Measurements from ENCODE around the gene SYT1. TPM values are rescaled to one million over a fixed set of nuclear protein-coding genes. Genes with fewer than 3 reads are reported as not detected.

The SYT1 gene
- total and polyA plus RNA-seq, 4 donors, result 0.53 to 0.84 (median 0.64) TPM

DNA sequence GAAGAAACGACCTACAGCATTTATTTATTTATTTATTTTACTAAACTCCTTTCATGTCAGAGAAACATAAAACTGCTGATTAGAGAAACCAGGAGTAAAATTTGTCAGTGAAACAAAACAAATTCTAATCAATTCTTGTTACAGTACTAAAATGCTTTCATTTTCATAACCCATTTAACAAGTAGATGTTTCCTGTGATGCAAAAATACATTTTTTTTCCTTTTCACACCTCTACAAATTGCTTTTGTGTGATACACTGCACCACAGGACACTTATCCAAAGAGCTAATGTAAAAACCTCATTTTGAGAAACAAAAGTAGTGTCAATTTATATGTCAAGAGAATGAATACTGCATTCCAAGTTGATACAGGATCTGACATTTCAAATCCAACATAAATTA is 155.1 kb downstream of the SYT1 start:
- Histone ChIP-seq H3K4me3 (ENCODE audit: low read depth in 1 of 3, low read length in 3 of 3) (no peak overlapping the region), H3K4me1 (ENCODE audit: control insufficient read depth in 4 of 4, insufficient read depth in 4 of 4, low read length in 3 of 4) (no peaks in the 10 kb centered on the region), H3K36me3 (ENCODE audit: control insufficient read depth in 4 of 4, insufficient read depth in 3 of 4, low read depth in 1 of 4, low read length in 3 of 4) (no peaks in the 10 kb centered on the region), H3K9ac (ENCODE audit: low read depth in 1 of 2, low read length in 2 of 2) (no peak overlapping the region), H3K27ac (ENCODE audit: low read depth in 1 of 2, low read length in 2 of 2) (no peak overlapping the region), H3K27me3 (ENCODE audit: control insufficient read depth in 4 of 4, insufficient read depth in 4 of 4, low read length in 3 of 4) (no peaks in the 10 kb centered on the region), H3K9me3 (ENCODE audit: control insufficient read depth in 4 of 4, low read length in 3 of 4) (no peaks in the 10 kb centered on the region)
- TF ChIP-seq, protein P1, sequence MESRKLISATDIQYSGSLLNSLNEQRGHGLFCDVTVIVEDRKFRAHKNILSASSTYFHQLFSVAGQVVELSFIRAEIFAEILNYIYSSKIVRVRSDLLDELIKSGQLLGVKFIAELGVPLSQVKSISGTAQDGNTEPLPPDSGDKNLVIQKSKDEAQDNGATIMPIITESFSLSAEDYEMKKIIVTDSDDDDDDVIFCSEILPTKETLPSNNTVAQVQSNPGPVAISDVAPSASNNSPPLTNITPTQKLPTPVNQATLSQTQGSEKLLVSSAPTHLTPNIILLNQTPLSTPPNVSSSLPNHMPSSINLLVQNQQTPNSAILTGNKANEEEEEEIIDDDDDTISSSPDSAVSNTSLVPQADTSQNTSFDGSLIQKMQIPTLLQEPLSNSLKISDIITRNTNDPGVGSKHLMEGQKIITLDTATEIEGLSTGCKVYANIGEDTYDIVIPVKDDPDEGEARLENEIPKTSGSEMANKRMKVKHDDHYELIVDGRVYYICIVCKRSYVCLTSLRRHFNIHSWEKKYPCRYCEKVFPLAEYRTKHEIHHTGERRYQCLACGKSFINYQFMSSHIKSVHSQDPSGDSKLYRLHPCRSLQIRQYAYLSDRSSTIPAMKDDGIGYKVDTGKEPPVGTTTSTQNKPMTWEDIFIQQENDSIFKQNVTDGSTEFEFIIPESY (IDR thresholded peaks at IDR 0.05), result no peak
- TF ChIP-seq, protein P2, sequence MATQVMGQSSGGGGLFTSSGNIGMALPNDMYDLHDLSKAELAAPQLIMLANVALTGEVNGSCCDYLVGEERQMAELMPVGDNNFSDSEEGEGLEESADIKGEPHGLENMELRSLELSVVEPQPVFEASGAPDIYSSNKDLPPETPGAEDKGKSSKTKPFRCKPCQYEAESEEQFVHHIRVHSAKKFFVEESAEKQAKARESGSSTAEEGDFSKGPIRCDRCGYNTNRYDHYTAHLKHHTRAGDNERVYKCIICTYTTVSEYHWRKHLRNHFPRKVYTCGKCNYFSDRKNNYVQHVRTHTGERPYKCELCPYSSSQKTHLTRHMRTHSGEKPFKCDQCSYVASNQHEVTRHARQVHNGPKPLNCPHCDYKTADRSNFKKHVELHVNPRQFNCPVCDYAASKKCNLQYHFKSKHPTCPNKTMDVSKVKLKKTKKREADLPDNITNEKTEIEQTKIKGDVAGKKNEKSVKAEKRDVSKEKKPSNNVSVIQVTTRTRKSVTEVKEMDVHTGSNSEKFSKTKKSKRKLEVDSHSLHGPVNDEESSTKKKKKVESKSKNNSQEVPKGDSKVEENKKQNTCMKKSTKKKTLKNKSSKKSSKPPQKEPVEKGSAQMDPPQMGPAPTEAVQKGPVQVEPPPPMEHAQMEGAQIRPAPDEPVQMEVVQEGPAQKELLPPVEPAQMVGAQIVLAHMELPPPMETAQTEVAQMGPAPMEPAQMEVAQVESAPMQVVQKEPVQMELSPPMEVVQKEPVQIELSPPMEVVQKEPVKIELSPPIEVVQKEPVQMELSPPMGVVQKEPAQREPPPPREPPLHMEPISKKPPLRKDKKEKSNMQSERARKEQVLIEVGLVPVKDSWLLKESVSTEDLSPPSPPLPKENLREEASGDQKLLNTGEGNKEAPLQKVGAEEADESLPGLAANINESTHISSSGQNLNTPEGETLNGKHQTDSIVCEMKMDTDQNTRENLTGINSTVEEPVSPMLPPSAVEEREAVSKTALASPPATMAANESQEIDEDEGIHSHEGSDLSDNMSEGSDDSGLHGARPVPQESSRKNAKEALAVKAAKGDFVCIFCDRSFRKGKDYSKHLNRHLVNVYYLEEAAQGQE (IDR thresholded peaks at IDR 0.05), result no peak
- TF ChIP-seq RAD21 (IDR thresholded peaks at IDR 0.05) (no peak), SP1 (IDR thresholded peaks at IDR 0.05) (no peak), FOXA1 (IDR thresholded peaks at IDR 0.05) (no peak), YY1 (IDR thresholded peaks at IDR 0.05) (no peak), HNF4G (IDR thresholded peaks at IDR 0.05) (no peak), GABPA (IDR thresholded peaks at IDR 0.05 in 1 of 2, conservative IDR thresholded peaks at IDR 0.05 in 1 of 2) (no peak), JUND (IDR thresholded peaks at IDR 0.05) (no peak), TAF1 (conservative IDR thresholded peaks at IDR 0.05) (no peak)
- TF ChIP-seq, protein P3, sequence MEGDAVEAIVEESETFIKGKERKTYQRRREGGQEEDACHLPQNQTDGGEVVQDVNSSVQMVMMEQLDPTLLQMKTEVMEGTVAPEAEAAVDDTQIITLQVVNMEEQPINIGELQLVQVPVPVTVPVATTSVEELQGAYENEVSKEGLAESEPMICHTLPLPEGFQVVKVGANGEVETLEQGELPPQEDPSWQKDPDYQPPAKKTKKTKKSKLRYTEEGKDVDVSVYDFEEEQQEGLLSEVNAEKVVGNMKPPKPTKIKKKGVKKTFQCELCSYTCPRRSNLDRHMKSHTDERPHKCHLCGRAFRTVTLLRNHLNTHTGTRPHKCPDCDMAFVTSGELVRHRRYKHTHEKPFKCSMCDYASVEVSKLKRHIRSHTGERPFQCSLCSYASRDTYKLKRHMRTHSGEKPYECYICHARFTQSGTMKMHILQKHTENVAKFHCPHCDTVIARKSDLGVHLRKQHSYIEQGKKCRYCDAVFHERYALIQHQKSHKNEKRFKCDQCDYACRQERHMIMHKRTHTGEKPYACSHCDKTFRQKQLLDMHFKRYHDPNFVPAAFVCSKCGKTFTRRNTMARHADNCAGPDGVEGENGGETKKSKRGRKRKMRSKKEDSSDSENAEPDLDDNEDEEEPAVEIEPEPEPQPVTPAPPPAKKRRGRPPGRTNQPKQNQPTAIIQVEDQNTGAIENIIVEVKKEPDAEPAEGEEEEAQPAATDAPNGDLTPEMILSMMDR (IDR thresholded peaks at IDR 0.05; ENCODE audit: low read depth, low read length, missing input control), result no peak
- TF ChIP-seq, protein P4, sequence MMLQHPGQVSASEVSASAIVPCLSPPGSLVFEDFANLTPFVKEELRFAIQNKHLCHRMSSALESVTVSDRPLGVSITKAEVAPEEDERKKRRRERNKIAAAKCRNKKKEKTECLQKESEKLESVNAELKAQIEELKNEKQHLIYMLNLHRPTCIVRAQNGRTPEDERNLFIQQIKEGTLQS (IDR thresholded peaks at IDR 0.05), result no peak
- TF ChIP-seq, protein P5, sequence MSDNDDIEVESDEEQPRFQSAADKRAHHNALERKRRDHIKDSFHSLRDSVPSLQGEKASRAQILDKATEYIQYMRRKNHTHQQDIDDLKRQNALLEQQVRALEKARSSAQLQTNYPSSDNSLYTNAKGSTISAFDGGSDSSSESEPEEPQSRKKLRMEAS (IDR thresholded peaks at IDR 0.05), result no peak
- DNase-seq (ENCODE audit: low spot score), result no peak
- WGBS, result 36% methylated on average over 1 of the region's 1 CpG

DNA sequence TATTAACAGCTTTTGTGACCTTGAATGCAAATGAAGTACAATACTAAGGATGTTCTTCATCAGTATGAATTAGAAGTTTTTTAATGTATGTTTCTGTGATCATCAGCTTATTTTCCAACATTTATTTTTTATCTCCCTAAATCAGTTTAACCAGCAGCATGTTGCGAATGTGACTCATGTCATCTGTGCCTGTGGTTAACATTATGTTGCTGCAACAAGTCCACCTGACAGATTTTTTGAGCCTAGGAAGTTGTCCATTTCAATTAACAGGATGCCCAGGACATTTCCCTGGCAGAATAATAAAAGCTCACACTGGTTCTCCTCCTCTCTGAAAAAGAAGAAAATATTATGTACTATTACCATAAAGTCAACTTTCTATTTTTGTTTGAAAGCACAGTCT is 155.5 kb downstream of the SYT1 start:
- Histone ChIP-seq H3K36me3 (ENCODE audit: control insufficient read depth in 4 of 4, insufficient read depth in 3 of 4, low read depth in 1 of 4, low read length in 3 of 4) (no peaks in the 10 kb centered on the region), H3K9ac (ENCODE audit: low read depth in 1 of 2, low read length in 2 of 2) (no peak overlapping the region), H3K27ac (ENCODE audit: low read depth in 1 of 2, low read length in 2 of 2) (no peak overlapping the region), H3K9me3 (ENCODE audit: control insufficient read depth in 4 of 4, low read length in 3 of 4) (no peaks in the 10 kb centered on the region), H3K4me1 (ENCODE audit: control insufficient read depth in 4 of 4, insufficient read depth in 4 of 4, low read length in 3 of 4) (no peaks in the 10 kb centered on the region), H3K27me3 (ENCODE audit: control insufficient read depth in 4 of 4, insufficient read depth in 4 of 4, low read length in 3 of 4) (no peaks in the 10 kb centered on the region), H3K4me3 (ENCODE audit: low read depth in 1 of 3, low read length in 3 of 3) (no peak overlapping the region)
- WGBS, result 77% methylated on average over 1 of the region's 1 CpG
- no peak for DNase-seq (ENCODE audit: low spot score)
- TF ChIP-seq HNF4A (conservative IDR thresholded peaks at IDR 0.05) (no peak), RAD21 (IDR thresholded peaks at IDR 0.05) (no peak), EGR1 (IDR thresholded peaks at IDR 0.05; ENCODE audit: low read depth in 2 of 2) (no peak)
- TF ChIP-seq, protein P3 (IDR thresholded peaks at IDR 0.05; ENCODE audit: low read depth, low read length, missing input control), result no peak
- TF ChIP-seq, protein P5 (IDR thresholded peaks at IDR 0.05), result no peak
- TF ChIP-seq, protein P2 (IDR thresholded peaks at IDR 0.05), result no peak
- TF ChIP-seq, protein P1 (IDR thresholded peaks at IDR 0.05), result no peak

All from liver (tissue), 9 donors.